Natural killer cell (primary cell): ENCODE results near the gene CSPG4. TPM values are rescaled to one million over a fixed set of nuclear protein-coding genes. Genes with fewer than 3 reads are reported as not detected.
"Not testable (repeated sequence)": the region's sequence is repeated elsewhere in the genome, so short reads cannot be mapped to it uniquely, and the experiment has no call there.

ENCODE experiments used
- ATAC-seq, 3 donors: fragments of 150-1000 bp in 2 of 3; fragments of 200-7000 bp in 1 of 3; cut with Tn5 transposase; 1 replicate in 1 of 3; 2 replicates in 2 of 3; pipeline ENCODE4 v1.10.0; 2021; ENCODE audit warnings: mild to moderate bottlenecking in 2 of 3, moderate library complexity in 2 of 3
- DNase-seq, 2 donors: peaks; one replicate each; pipeline versions ENCODE4 v3.0.0 to v3.0.0-alpha.2; 2013 to 2021; ENCODE audit warnings: mixed read lengths in 1 of 2
- H3K27ac ChIP-seq: one replicate; pipeline ENCODE4 v1.5.1; 2013; ENCODE audit warnings: mild to moderate bottlenecking, low read length
- H3K27me3 ChIP-seq: one replicate; pipeline ENCODE4 v1.6.1; 2013; ENCODE audit warnings: low read length; ENCODE audit not compliant: control insufficient read depth, insufficient read depth
- H3K36me3 ChIP-seq: one replicate; pipeline ENCODE4 v1.6.1; 2013; ENCODE audit warnings: low read length; ENCODE audit not compliant: control insufficient read depth, insufficient read depth
- H3K4me1 ChIP-seq: one replicate; pipeline ENCODE4 v1.6.1; 2013; ENCODE audit warnings: low read length; ENCODE audit not compliant: control insufficient read depth, insufficient read depth
- H3K4me3 ChIP-seq: one replicate; pipeline ENCODE4 v1.5.1; 2013; ENCODE audit warnings: low read length
- H3K9me3 ChIP-seq: one replicate; pipeline ENCODE4 v1.6.1; 2013; ENCODE audit warnings: low read length; ENCODE audit not compliant: control insufficient read depth, insufficient read depth
- H3K27ac Mint-ChIP-seq, 2 donors: one replicate each; pipeline ENCODE4 v1.8.0; 2022; ENCODE audit warnings: mild to moderate bottlenecking in 2 of 2, mixed read lengths in 2 of 2, moderate library complexity in 1 of 2
- H3K27me3 Mint-ChIP-seq, 2 donors: one replicate each; pipeline ENCODE4 v1.8.0; 2022; ENCODE audit warnings: low read depth in 2 of 2, mixed read lengths in 2 of 2
- H3K36me3 Mint-ChIP-seq: one replicate; pipeline ENCODE4 v1.8.0; 2022; ENCODE audit warnings: mixed read lengths
- H3K4me1 Mint-ChIP-seq, 2 donors: one replicate each; pipeline ENCODE4 v1.8.0; 2022; ENCODE audit warnings: mixed read lengths in 2 of 2
- H3K4me3 Mint-ChIP-seq: one replicate; pipeline ENCODE4 v1.8.0; 2022; ENCODE audit warnings: mild to moderate bottlenecking, moderate library complexity, mixed read lengths
- H3K9me3 Mint-ChIP-seq, 2 donors: one replicate each; pipeline ENCODE4 v1.8.0; 2022; ENCODE audit warnings: mixed read lengths in 2 of 2
- CTCF ChIP-seq: fragments of 200-600 bp; IDR thresholded peaks from one replicate; pipeline ENCODE4 v1.8.0; 2022; ENCODE audit warnings: antibody characterized with exemption
- WGBS: methylation state at CpG from one replicate; pipeline ENCODE4 v1.1.7; 2013; ENCODE audit warnings: missing lambda C conversion rate; ENCODE audit not compliant: insufficient coverage; 5-methylcytosine and 5-hydroxymethylcytosine counted together
- intact Hi-C: fragments of 100-400 bp; cut with micrococcal nuclease; formaldehyde crosslinking; loops from one replicate; pipeline ENCODE4 v1.14.2; 2022
- total RNA-seq, 4 donors: library from RNA; stranded (reverse); fragments of 120-200 nt in 1 of 4; gene quantifications; one replicate each; pipeline versions ENCODE4 v1.2.3 to v1.2.4, GENCODE V29; 2013 to 2022

CSPG4 gene
- total RNA-seq, 3 donors from 2014 or later (not counting 1 experiment from before 2014, with no cell fraction given) = 0.05 to 0.09 (median 0.07) TPM

- Histone ChIP-seq H3K27ac (no peak overlapping the region), H3K9me3 (no peaks in the 10 kb centered on the region), H3K36me3 (no peaks in the 10 kb centered on the region), H3K27me3 (no peaks in the 10 kb centered on the region), H3K4me3 (no peak overlapping the region), H3K4me1 (peaks cover 11% of the 10 kb centered on the region)
- Mint-ChIP-seq H3K36me3 (no peaks in the 10 kb centered on the region), H3K4me1 (no peaks in the 10 kb centered on the region), H3K9me3 (no peaks in the 10 kb centered on the region), H3K27ac (no peak overlapping the region), H3K4me3 (no peak overlapping the region), H3K27me3 (no peaks in the 10 kb centered on the region)
- intact Hi-C loops = no loop called here
- ATAC-seq (no peak), DNase-seq (no peak)
- no peak for TF ChIP-seq CTCF
- 84% methylated on average over 12 of the region's 12 CpGs for WGBS
These were observed 27.5 kb downstream of the CSPG4 start for GRCh38 chr15:75685195-75685594.

- H3K9me3 ChIP-seq = no peaks in the 10 kb centered on the region
- intact Hi-C loops = no loop called here
- no peaks in the 10 kb centered on the region for H3K27me3 ChIP-seq
- no peak overlapping the region for H3K4me3 ChIP-seq
- Mint-ChIP-seq H3K4me3 (no peak overlapping the region), H3K27ac (no peak overlapping the region), H3K36me3 (no peaks in the 10 kb centered on the region), H3K4me1 (no peaks in the 10 kb centered on the region), H3K9me3 (no peaks in the 10 kb centered on the region), H3K27me3 (no peaks in the 10 kb centered on the region)
- peaks cover 11% of the 10 kb centered on the region for H3K4me1 ChIP-seq
- ATAC-seq (no peak), DNase-seq (no peak)
- no peak for TF ChIP-seq CTCF
- H3K27ac ChIP-seq = no peak overlapping the region
- WGBS = 96% methylated on average over 10 of the region's 10 CpGs
- no peaks in the 10 kb centered on the region for H3K36me3 ChIP-seq
These were observed 28.0 kb downstream of the CSPG4 start for GRCh38 chr15:75684648-75685047.

DNA sequence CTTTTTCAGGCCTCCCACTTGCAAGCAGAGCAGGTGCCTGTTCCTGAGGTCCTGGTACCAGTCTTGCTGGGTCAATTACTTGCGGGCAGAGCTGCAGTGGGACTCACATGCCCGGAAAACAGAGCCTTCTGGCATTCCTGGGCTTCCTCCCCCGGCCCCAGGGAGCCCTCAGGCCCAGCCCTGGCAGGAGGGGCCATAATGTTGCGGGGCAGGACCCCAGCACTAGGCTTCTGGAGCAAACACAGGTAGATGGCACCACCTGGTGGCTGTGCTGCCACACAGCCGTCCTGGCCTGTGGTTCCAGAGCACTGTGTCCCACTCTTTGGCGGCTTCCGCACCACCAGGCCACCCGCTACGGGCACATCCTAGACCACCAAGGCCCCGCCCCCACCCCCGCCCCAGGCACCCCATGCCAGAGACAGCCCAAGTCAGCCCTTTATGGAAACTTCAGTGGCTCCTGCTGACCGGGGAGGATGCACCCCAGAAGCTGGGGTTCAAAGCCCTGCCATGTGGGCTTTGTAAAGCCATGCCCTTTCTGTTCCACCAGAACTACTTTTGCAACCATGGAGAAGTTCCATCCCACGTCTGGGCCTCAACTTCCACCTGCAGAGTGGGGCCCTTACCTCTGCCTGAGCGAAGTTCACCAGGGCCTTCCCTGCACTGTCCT lies 28.9 kb downstream of the CSPG4 start:
- not testable (repeated sequence) for H3K4me1 Mint-ChIP-seq, H3K9me3 Mint-ChIP-seq, H3K9me3 ChIP-seq, H3K4me3 ChIP-seq, H3K36me3 ChIP-seq, H3K4me3 Mint-ChIP-seq, H3K36me3 Mint-ChIP-seq, H3K27ac Mint-ChIP-seq, H3K27ac ChIP-seq, H3K27me3 ChIP-seq, H3K27me3 Mint-ChIP-seq
- DNase-seq = peak; percentile 56 to 79
- peak; percentile 62 to 79 (median 75) for ATAC-seq
- intact Hi-C loops = loop anchor here (1.0 to 2.0 kb wide), 3 partner anchors 87 to 174 kb away; no protein-coding TSS in a partner anchor
- peaks cover 11% of the 10 kb centered on the region for H3K4me1 ChIP-seq
- TF ChIP-seq CTCF = peak; percentile 73
- WGBS = 22% methylated on average over 14 of the region's 14 CpGs
